ENCODE measurements around the gene TP53TG5. TPM values are rescaled to one million over a fixed set of nuclear protein-coding genes. Genes with fewer than 3 reads are reported as not detected.

TP53TG5 gene
- total and polyA plus RNA-seq, 2 experiments from 2014 or later: not detected

- Histone ChIP-seq H3F3A (replicated peaks; ENCODE audit: low read depth) (no peaks in the 10 kb centered on the region), H3K4me3 (no peak overlapping the region), H4K20me1 (replicated peaks; ENCODE audit: insufficient read depth) (0 out of 2 replicates have a peak, but pooled peaks cover 9% of the 10 kb centered on the region), H3K79me2 (replicated peaks; ENCODE audit: insufficient read depth) (peaks cover 14% of the 10 kb centered on the region), H3K4me1 (ENCODE audit: insufficient read depth) (peaks cover 11% of the 10 kb centered on the region), H3K27ac (ENCODE audit: low read depth) (no peak overlapping the region), H3K36me3 (ENCODE audit: insufficient read depth) (no peaks in the 10 kb centered on the region), H3K9me2 (ENCODE audit: insufficient read depth) (no peaks in the 10 kb centered on the region), H3K4me2 (no peak overlapping the region), H3K27me3 (ENCODE audit: insufficient read depth) (peaks cover 15% of the 10 kb centered on the region), H2AFZ (no peak overlapping the region)
- H3K36me3 Mint-ChIP-seq (ENCODE audit: low read depth): peaks cover 15% of the 10 kb centered on the region; the same call in 2 of the 3 replicates
- H3K9me3 Mint-ChIP-seq: no peaks in the 10 kb centered on the region
- DNase-seq (ENCODE audit: low spot score) (no peak), ATAC-seq (no peak)
- no peak overlapping the region for H3K27ac Mint-ChIP-seq
- H3K27me3 Mint-ChIP-seq (ENCODE audit: insufficient read depth, low read depth, poor library complexity): peaks cover 12% of the 10 kb centered on the region
- no peak for TF ChIP-seq ZNF331 (CRISPR knock-in tag; IDR thresholded peaks at IDR 0.05; ENCODE audit: low read depth)
- no peak for TF ChIP-seq ZNF114 (CRISPR knock-in tag; IDR thresholded peaks at IDR 0.05)
- TF ChIP-seq POLR2AphosphoS5 (IDR thresholded peaks at IDR 0.05; ENCODE audit: low read depth): no peak
- TF ChIP-seq STAT1 (IDR thresholded peaks at IDR 0.05; ENCODE audit: unreplicated experiment): no peak
- no peak for TF ChIP-seq CREB1 (CRISPR knock-in tag; IDR thresholded peaks at IDR 0.05; ENCODE audit: low read depth)
- TF ChIP-seq, protein P1, sequence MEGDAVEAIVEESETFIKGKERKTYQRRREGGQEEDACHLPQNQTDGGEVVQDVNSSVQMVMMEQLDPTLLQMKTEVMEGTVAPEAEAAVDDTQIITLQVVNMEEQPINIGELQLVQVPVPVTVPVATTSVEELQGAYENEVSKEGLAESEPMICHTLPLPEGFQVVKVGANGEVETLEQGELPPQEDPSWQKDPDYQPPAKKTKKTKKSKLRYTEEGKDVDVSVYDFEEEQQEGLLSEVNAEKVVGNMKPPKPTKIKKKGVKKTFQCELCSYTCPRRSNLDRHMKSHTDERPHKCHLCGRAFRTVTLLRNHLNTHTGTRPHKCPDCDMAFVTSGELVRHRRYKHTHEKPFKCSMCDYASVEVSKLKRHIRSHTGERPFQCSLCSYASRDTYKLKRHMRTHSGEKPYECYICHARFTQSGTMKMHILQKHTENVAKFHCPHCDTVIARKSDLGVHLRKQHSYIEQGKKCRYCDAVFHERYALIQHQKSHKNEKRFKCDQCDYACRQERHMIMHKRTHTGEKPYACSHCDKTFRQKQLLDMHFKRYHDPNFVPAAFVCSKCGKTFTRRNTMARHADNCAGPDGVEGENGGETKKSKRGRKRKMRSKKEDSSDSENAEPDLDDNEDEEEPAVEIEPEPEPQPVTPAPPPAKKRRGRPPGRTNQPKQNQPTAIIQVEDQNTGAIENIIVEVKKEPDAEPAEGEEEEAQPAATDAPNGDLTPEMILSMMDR (conservative IDR thresholded peaks at IDR 0.05; ENCODE audit: low read depth in 2 of 2): no peak
- no peak for TF ChIP-seq EZH2 (IDR thresholded peaks at IDR 0.05; ENCODE audit: low read depth, unreplicated experiment)
- TF ChIP-seq EZH2phosphoT487 (IDR thresholded peaks at IDR 0.05; ENCODE audit: unreplicated experiment): no peak
- TF ChIP-seq JUNB (IDR thresholded peaks at IDR 0.05; ENCODE audit: unreplicated experiment): no peak
- no peak for TF ChIP-seq ETS1 (IDR thresholded peaks at IDR 0.05)
- TF ChIP-seq, protein P2, sequence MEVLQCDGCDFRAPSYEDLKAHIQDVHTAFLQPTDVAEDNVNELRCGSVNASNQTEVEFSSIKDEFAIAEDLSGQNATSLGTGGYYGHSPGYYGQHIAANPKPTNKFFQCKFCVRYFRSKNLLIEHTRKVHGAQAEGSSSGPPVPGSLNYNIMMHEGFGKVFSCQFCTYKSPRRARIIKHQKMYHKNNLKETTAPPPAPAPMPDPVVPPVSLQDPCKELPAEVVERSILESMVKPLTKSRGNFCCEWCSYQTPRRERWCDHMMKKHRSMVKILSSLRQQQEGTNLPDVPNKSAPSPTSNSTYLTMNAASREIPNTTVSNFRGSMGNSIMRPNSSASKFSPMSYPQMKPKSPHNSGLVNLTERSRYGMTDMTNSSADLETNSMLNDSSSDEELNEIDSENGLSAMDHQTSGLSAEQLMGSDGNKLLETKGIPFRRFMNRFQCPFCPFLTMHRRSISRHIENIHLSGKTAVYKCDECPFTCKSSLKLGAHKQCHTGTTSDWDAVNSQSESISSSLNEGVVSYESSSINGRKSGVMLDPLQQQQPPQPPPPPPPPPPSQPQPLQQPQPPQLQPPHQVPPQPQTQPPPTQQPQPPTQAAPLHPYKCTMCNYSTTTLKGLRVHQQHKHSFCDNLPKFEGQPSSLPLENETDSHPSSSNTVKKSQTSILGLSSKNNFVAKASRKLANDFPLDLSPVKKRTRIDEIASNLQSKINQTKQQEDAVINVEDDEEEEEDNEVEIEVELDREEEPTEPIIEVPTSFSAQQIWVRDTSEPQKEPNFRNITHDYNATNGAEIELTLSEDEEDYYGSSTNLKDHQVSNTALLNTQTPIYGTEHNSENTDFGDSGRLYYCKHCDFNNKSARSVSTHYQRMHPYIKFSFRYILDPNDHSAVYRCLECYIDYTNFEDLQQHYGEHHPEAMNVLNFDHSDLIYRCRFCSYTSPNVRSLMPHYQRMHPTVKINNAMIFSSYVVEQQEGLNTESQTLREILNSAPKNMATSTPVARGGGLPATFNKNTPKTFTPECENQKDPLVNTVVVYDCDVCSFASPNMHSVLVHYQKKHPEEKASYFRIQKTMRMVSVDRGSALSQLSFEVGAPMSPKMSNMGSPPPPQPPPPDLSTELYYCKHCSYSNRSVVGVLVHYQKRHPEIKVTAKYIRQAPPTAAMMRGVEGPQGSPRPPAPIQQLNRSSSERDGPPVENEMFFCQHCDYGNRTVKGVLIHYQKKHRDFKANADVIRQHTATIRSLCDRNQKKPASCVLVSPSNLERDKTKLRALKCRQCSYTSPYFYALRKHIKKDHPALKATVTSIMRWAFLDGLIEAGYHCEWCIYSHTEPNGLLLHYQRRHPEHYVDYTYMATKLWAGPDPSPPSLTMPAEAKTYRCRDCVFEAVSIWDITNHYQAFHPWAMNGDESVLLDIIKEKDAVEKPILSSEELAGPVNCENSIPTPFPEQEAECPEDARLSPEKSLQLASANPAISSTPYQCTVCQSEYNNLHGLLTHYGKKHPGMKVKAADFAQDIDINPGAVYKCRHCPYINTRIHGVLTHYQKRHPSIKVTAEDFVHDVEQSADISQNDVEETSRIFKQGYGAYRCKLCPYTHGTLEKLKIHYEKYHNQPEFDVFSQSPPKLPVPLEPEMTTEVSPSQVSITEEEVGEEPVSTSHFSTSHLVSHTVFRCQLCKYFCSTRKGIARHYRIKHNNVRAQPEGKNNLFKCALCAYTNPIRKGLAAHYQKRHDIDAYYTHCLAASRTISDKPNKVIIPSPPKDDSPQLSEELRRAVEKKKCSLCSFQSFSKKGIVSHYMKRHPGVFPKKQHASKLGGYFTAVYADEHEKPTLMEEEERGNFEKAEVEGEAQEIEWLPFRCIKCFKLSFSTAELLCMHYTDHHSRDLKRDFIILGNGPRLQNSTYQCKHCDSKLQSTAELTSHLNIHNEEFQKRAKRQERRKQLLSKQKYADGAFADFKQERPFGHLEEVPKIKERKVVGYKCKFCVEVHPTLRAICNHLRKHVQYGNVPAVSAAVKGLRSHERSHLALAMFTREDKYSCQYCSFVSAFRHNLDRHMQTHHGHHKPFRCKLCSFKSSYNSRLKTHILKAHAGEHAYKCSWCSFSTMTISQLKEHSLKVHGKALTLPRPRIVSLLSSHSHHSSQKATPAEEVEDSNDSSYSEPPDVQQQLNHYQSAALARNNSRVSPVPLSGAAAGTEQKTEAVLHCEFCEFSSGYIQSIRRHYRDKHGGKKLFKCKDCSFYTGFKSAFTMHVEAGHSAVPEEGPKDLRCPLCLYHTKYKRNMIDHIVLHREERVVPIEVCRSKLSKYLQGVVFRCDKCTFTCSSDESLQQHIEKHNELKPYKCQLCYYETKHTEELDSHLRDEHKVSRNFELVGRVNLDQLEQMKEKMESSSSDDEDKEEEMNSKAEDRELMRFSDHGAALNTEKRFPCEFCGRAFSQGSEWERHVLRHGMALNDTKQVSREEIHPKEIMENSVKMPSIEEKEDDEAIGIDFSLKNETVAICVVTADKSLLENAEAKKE (CRISPR knock-in tag; IDR thresholded peaks at IDR 0.05): no peak
- TF ChIP-seq REST (IDR thresholded peaks at IDR 0.05; ENCODE audit: unreplicated experiment): no peak
- TF ChIP-seq NANOG (IDR thresholded peaks at IDR 0.05; ENCODE audit: borderline replicate concordance): no peak
- H3K4me1 Mint-ChIP-seq: peaks cover 16% of the 10 kb centered on the region
- no peak overlapping the region for H3K4me3 Mint-ChIP-seq
Observed at GRCh38 chr20:45368221-45368980, 9.7 kb downstream of the TP53TG5 start.

Data from GM23338 (cell line).